HCT116 (cell line): ENCODE data around the gene FHOD1. TPM values are rescaled to one million over a fixed set of nuclear protein-coding genes. Genes with fewer than 3 reads are reported as not detected.

Experiments used
- ATAC-seq: fragments of 200-7000 bp; cut with Tn5 transposase; 2 replicates; pipeline ENCODE4 v1.9.1; 2020; ENCODE audit warnings: mild to moderate bottlenecking, moderate library complexity
- BruUV-seq: library from RNA; stranded (reverse); fragments of 400-500 nt; replicated peaks from 2 replicates; lab custom pipeline; 2021; lab: Mats Ljungman, UMichigan
- CTCF ChIA-PET: fragments of 300-600 bp; sonication (Branson Sonifier 250); formaldehyde crosslinking; loops from one replicate; lab custom pipeline; 2021; ENCODE audit warnings: antibody characterized with exemption; lab: Charles Lee
- POLR2A ChIA-PET: fragments of 300-600, 350-600 bp; sonication (Branson Sonifier 250); formaldehyde crosslinking; loops from one replicate; lab custom pipeline; 2021; ENCODE audit warnings: antibody characterized with exemption; lab: Charles Lee
- RAD21 ChIA-PET, 2 experiments: fragments of 300-600 bp; sonication (Branson Sonifier 250); formaldehyde crosslinking; loops; one replicate each; lab custom pipeline; 2023; ENCODE audit warnings: low total read pairs in 2 of 2; ENCODE audit not compliant: uncharacterized antibody in 2 of 2, unreplicated experiment in 2 of 2, low non-redundant PET in 1 of 2; lab: Charles Lee
- DNase-seq: peaks from one replicate; pipeline ENCODE4 v3.0.0-alpha.2; 2010; ENCODE audit warnings: low read depth, low spot score
- H2AFZ ChIP-seq: fragments of 200-600 bp; shearing (Covaris generic), sonication (generic); 2 replicates; pipeline ENCODE4 v1.6.1; 2017; ENCODE audit warnings: low read depth, mixed run types, mixed read lengths, antibody characterized with exemption, low read length; ENCODE audit not compliant: poor library complexity, severe bottlenecking
- H3K27ac ChIP-seq: 2 replicates; pipeline ENCODE4 v1.5.1; 2012; ENCODE audit warnings: low read depth, low read length
- H3K27me3 ChIP-seq: fragments of 200-600 bp; sonication (generic); 2 replicates; pipeline ENCODE4 v1.6.1; 2016; ENCODE audit warnings: mixed run types, low read length, mixed read lengths; ENCODE audit not compliant: insufficient read depth
- H3K36me3 ChIP-seq, 2 experiments: fragments of 200-500 bp in 1 of 2; fragments of 200-600 bp in 1 of 2; sonication (Bioruptor generic) in 1 of 2; sonication (generic) in 1 of 2; 2 replicates each; pipeline versions ENCODE4 v1.5.1 to v1.6.1; 2014 to 2016; ENCODE audit warnings: low read length in 2 of 2, inconsistent platforms in 1 of 2, mixed read lengths in 1 of 2, mixed run types in 1 of 2; ENCODE audit not compliant: insufficient read depth in 2 of 2, control insufficient read depth in 1 of 2
- H3K4me1 ChIP-seq, 2 experiments: fragments of 200-600 bp in 1 of 2; sonication (generic) in 1 of 2; 2 replicates each; pipeline versions ENCODE4 v1.5.1 to v1.6.1; 2012 to 2017; ENCODE audit warnings: low read length in 2 of 2, inconsistent platforms in 1 of 2, mild to moderate bottlenecking in 1 of 2, mixed read lengths in 1 of 2, mixed run types in 1 of 2, moderate library complexity in 1 of 2; ENCODE audit not compliant: insufficient read depth in 2 of 2, control insufficient read depth in 1 of 2
- H3K4me2 ChIP-seq: fragments of 200-600 bp; sonication (generic); 2 replicates; pipeline ENCODE4 v1.6.1; 2017; ENCODE audit warnings: mixed run types, low read length, mixed read lengths
- H3K4me3 ChIP-seq, 2 experiments: fragments of 200-600 bp in 1 of 2; sonication (generic) in 1 of 2; replicated peaks in 1 of 2; 2 replicates each; pipeline ENCODE4 v1.5.1; 2011 to 2016; ENCODE audit warnings: low read length in 2 of 2, control low read depth in 1 of 2, low read depth in 1 of 2, mild to moderate bottlenecking in 1 of 2, mixed read lengths in 1 of 2, mixed run types in 1 of 2
- H3K79me2 ChIP-seq: fragments of 200-600 bp; sonication (generic); 2 replicates; pipeline ENCODE4 v1.6.1; 2017; ENCODE audit warnings: mild to moderate bottlenecking, mixed run types, low read length, moderate library complexity, mixed read lengths; ENCODE audit not compliant: insufficient read depth
- H3K9ac ChIP-seq: fragments of 200-600 bp; sonication (generic); 2 replicates; pipeline ENCODE4 v1.6.1; 2016; ENCODE audit warnings: low read length, mixed read lengths
- H3K9me2 ChIP-seq: fragments of 200-600 bp; sonication (generic), shearing (Covaris generic); 2 replicates; pipeline ENCODE4 v1.6.1; 2017; ENCODE audit warnings: mixed run types, mild to moderate bottlenecking, moderate library complexity; ENCODE audit not compliant: insufficient read depth
- H3K9me3 ChIP-seq, 2 experiments: fragments of 200-500 bp in 1 of 2; fragments of 200-600 bp in 1 of 2; sonication (Bioruptor generic) in 1 of 2; sonication (generic) in 1 of 2; 2 replicates each; pipeline ENCODE4 v1.6.1; 2014 to 2017; ENCODE audit warnings: low read length in 2 of 2, mixed read lengths in 2 of 2, inconsistent platforms in 1 of 2, low read depth in 1 of 2, mild to moderate bottlenecking in 1 of 2, mixed run types in 1 of 2, moderate library complexity in 1 of 2; ENCODE audit not compliant: control insufficient read depth in 1 of 2, insufficient read depth in 1 of 2
- H4K20me1 ChIP-seq: fragments of 200-600 bp; sonication (generic), shearing (Covaris generic); 2 replicates; pipeline ENCODE4 v1.6.1; 2017; ENCODE audit warnings: mixed run types, mild to moderate bottlenecking, moderate library complexity; ENCODE audit not compliant: insufficient read depth
- CEBPB ChIP-seq: IDR thresholded peaks from 2 replicates; pipeline ENCODE4 v1.6.1; 2012; ENCODE audit warnings: low read depth
- FOSL1 ChIP-seq: IDR thresholded peaks from 2 replicates; pipeline ENCODE4 v1.6.1; 2012; ENCODE audit warnings: low read depth
- JUND ChIP-seq: IDR thresholded peaks from 2 replicates; pipeline ENCODE4 v1.6.1; 2012
- POLR2AphosphoS5 ChIP-seq: IDR thresholded peaks from 2 replicates; pipeline ENCODE4 v1.6.1; 2011; ENCODE audit warnings: mild to moderate bottlenecking, low read depth, low read length, moderate library complexity
- RAD21 ChIP-seq: IDR thresholded peaks from 2 replicates; pipeline ENCODE4 v1.6.1; 2012; ENCODE audit warnings: low read depth, mild to moderate bottlenecking
- SIN3A ChIP-seq: IDR thresholded peaks from 2 replicates; pipeline ENCODE4 v1.6.1; 2012; ENCODE audit warnings: low read depth
- SP1 ChIP-seq: IDR thresholded peaks from 2 replicates; pipeline ENCODE4 v1.6.1; 2012; ENCODE audit warnings: low read depth
- YY1 ChIP-seq: IDR thresholded peaks from 2 replicates; pipeline ENCODE4 v1.6.1; 2011; ENCODE audit warnings: low read length, low read depth, moderate library complexity, mild to moderate bottlenecking; ENCODE audit not compliant: insufficient replicate concordance; ENCODE audit errors: extremely low read depth
- ZNF274 ChIP-seq: fragments of 200-500 bp; sonication (Bioruptor generic); IDR thresholded peaks from 2 replicates; pipeline ENCODE4 v1.6.1; 2014; ENCODE audit warnings: mild to moderate bottlenecking, low read depth, low read length, inconsistent platforms
- intact Hi-C: fragments of 100-400 bp; cut with micrococcal nuclease; formaldehyde crosslinking; loops from 2 replicates; pipeline ENCODE4 v1.10.0; 2022
- total RNA-seq: library from RNA; stranded (reverse); gene quantifications from one replicate; pipeline ENCODE4 v1.2.1, GENCODE V29; 2021; ENCODE audit not compliant: unreplicated experiment
- TF ChIP-seq, protein P1 (sequence below): IDR thresholded peaks from 2 replicates; pipeline ENCODE4 v1.6.1; 2011; ENCODE audit warnings: mild to moderate bottlenecking, low read length, moderate library complexity; ENCODE audit not compliant: insufficient replicate concordance; ENCODE audit errors: extremely low read depth
- TF ChIP-seq, protein P2 (sequence below), 3 experiments: fragments of 200-600 bp in 1 of 3; sonication (generic) in 1 of 3; IDR thresholded peaks in 2 of 3; conservative IDR thresholded peaks in 1 of 3; 2 replicates each; pipeline ENCODE4 v1.5.1; 2012 to 2017; ENCODE audit warnings: low read depth in 2 of 3, low read length in 2 of 3, antibody characterized with exemption in 1 of 3, borderline replicate concordance in 1 of 3, control low read depth in 1 of 3, mild to moderate bottlenecking in 1 of 3, mixed read lengths in 1 of 3, mixed run types in 1 of 3, moderate library complexity in 1 of 3; ENCODE audit not compliant: insufficient read depth in 1 of 3

Gene FHOD1
- total RNA-seq, 1 experiment from 2014 or later = 69.2 TPM

DNA sequence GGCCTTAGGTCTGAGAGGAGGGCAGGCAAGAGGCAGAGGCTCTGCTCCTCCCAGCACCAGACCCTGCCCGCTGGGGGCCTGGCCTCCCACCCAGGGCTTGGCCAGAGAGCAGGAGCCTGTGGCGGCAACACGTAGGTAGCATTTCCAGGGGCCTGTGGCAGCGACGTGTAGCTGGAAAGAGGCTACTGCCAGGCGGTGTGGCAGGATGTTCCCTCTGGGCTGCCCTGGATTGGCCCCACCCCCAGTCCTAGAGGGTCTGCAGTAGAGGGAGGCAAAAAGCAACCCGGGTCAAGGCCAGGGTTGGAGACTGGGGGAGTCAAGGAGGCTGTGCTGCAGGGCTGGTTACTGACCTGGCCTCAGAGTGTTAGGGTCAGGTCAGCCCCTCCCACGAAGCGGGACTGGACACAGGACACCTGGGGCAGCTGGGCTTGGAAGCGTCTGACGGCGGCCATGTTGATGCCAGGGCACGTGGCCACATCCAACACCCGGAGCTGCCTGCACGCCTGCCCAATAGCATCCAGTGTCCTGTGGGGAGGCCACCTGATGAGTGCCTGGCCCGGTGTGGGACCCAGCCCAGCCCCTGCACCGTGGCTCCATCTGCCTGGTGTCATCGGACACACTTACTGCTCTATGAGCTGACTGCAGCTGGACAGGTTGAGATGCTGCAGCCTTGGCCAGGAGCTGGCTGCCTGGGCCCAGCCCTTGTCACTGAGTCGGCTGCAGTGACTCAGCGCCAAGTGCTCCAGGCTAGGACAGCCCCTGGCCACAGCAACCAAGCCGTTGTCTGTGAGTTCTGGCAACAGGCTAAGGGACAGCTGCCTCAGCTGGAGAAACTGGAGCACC is 39.8 kb downstream of the FHOD1 start:
- DNase-seq = no peak
- H3K27ac ChIP-seq = peak overlapping the region; percentile 40; the same call in 1 of the 2 replicates

DNA sequence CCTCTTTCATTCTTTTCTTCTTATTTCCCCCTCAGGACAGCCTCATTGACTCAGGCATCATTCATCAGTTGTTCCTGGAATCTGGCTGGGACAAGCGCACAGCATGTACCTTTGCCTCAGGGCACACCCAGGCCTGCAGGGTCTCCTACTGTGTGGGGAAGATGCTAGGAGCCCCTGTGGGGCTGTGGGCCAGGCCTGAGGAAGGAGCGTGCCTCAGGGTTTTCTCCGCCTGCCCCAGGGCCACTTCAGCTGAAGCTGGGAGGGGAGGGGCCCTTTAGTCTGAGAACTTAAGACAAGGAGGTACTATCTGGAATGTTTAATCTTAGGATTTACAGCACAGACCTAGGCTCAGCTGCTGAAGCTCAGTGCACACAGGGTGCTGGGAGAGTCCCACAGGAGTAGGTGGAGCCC is 40.4 kb downstream of the FHOD1 start:
- Histone ChIP-seq H3K9me3 (no peaks in the 10 kb centered on the region), H3K27ac (peak overlapping the region; percentile 38; the same call in 1 of the 2 replicates), H3K9ac (no peak overlapping the region; the same call in 1 of the 2 replicates), H3K36me3 (peaks cover 8 to 12% of the 10 kb centered on the region in 2 experiments; a peak in 3 of 4 replicates), H3K4me2 (peak overlapping the region; percentile 62), H4K20me1 (no peaks in the 10 kb centered on the region), H3K4me3 (no peak overlapping the region), H2AFZ (no peak overlapping the region), H3K79me2 (no peaks in the 10 kb centered on the region), H3K4me1 (peaks cover 11 to 25% of the 10 kb centered on the region in 2 experiments), H3K27me3 (no peaks in the 10 kb centered on the region), H3K9me2 (no peaks in the 10 kb centered on the region)
- DNase-seq (no peak), ATAC-seq (peak; percentile 28; the same call in 1 of the 2 replicates)
- BruUV-seq = no TSS peak
- ChIA-PET CTCF (interaction anchor here (1.8 kb wide), 1 partner anchor 9 kb away, joined by 7 read pairs; no protein-coding TSS in a partner anchor), RAD21 (no interaction called here), POLR2A (no interaction called here)
- intact Hi-C loops = no loop called here
- no peak for TF ChIP-seq SIN3A
- TF ChIP-seq, protein P1, sequence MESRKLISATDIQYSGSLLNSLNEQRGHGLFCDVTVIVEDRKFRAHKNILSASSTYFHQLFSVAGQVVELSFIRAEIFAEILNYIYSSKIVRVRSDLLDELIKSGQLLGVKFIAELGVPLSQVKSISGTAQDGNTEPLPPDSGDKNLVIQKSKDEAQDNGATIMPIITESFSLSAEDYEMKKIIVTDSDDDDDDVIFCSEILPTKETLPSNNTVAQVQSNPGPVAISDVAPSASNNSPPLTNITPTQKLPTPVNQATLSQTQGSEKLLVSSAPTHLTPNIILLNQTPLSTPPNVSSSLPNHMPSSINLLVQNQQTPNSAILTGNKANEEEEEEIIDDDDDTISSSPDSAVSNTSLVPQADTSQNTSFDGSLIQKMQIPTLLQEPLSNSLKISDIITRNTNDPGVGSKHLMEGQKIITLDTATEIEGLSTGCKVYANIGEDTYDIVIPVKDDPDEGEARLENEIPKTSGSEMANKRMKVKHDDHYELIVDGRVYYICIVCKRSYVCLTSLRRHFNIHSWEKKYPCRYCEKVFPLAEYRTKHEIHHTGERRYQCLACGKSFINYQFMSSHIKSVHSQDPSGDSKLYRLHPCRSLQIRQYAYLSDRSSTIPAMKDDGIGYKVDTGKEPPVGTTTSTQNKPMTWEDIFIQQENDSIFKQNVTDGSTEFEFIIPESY = no peak
- no peak for TF ChIP-seq RAD21
- TF ChIP-seq YY1 = no peak
- TF ChIP-seq, protein P2, sequence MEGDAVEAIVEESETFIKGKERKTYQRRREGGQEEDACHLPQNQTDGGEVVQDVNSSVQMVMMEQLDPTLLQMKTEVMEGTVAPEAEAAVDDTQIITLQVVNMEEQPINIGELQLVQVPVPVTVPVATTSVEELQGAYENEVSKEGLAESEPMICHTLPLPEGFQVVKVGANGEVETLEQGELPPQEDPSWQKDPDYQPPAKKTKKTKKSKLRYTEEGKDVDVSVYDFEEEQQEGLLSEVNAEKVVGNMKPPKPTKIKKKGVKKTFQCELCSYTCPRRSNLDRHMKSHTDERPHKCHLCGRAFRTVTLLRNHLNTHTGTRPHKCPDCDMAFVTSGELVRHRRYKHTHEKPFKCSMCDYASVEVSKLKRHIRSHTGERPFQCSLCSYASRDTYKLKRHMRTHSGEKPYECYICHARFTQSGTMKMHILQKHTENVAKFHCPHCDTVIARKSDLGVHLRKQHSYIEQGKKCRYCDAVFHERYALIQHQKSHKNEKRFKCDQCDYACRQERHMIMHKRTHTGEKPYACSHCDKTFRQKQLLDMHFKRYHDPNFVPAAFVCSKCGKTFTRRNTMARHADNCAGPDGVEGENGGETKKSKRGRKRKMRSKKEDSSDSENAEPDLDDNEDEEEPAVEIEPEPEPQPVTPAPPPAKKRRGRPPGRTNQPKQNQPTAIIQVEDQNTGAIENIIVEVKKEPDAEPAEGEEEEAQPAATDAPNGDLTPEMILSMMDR (IDR thresholded peaks at IDR 0.05 in 2 of 3, conservative IDR thresholded peaks at IDR 0.05 in 1 of 3; ENCODE audit: borderline replicate concordance in 1 of 3, insufficient read depth in 1 of 3, low read depth in 2 of 3, low read length in 2 of 3) = no peak
- TF ChIP-seq JUND = no peak
- TF ChIP-seq FOSL1 = no peak
- TF ChIP-seq ZNF274 = no peak
- TF ChIP-seq SP1 = no peak
- no peak for TF ChIP-seq CEBPB
- no peak for TF ChIP-seq POLR2AphosphoS5

More for the DNA sequence above, 39.8 kb downstream of the FHOD1 start:
- H3K4me1 ChIP-seq = peaks cover 11 to 25% of the 10 kb centered on the region in 2 experiments
- no peaks in the 10 kb centered on the region for H3K79me2 ChIP-seq
- CTCF ChIA-PET = interaction anchor here (1.8 kb wide), 1 partner anchor 9 kb away, joined by 7 read pairs; no protein-coding TSS in a partner anchor
- peaks cover 3 to 7% of the 10 kb centered on the region in 2 experiments; a peak in 2 of 4 replicates for H3K36me3 ChIP-seq
- TF ChIP-seq POLR2AphosphoS5 (peak; percentile 30; the same call in 1 of the 2 replicates), CEBPB (no peak)
- no TSS peak for BruUV-seq
- H3K9me3 ChIP-seq = no peaks in the 10 kb centered on the region
- ATAC-seq = peak; percentile 69
- no peak overlapping the region for H3K4me3 ChIP-seq
- H4K20me1 ChIP-seq = no peaks in the 10 kb centered on the region
- POLR2A ChIA-PET = interaction anchor here (0.8 kb wide), 1 partner anchor 9 kb away, joined by 5 read pairs; no protein-coding TSS in a partner anchor
- no peak overlapping the region for H2AFZ ChIP-seq
- RAD21 ChIA-PET = no interaction called here
- intact Hi-C loops = no loop called here
- peak overlapping the region; percentile 32; the same call in 1 of the 2 replicates for H3K9ac ChIP-seq
- no peaks in the 10 kb centered on the region for H3K27me3 ChIP-seq
- H3K9me2 ChIP-seq = no peaks in the 10 kb centered on the region
- peak overlapping the region; percentile 62 for H3K4me2 ChIP-seq
